Measurements from ENCODE around the gene SMURF1.

SMURF1 gene

DNA sequence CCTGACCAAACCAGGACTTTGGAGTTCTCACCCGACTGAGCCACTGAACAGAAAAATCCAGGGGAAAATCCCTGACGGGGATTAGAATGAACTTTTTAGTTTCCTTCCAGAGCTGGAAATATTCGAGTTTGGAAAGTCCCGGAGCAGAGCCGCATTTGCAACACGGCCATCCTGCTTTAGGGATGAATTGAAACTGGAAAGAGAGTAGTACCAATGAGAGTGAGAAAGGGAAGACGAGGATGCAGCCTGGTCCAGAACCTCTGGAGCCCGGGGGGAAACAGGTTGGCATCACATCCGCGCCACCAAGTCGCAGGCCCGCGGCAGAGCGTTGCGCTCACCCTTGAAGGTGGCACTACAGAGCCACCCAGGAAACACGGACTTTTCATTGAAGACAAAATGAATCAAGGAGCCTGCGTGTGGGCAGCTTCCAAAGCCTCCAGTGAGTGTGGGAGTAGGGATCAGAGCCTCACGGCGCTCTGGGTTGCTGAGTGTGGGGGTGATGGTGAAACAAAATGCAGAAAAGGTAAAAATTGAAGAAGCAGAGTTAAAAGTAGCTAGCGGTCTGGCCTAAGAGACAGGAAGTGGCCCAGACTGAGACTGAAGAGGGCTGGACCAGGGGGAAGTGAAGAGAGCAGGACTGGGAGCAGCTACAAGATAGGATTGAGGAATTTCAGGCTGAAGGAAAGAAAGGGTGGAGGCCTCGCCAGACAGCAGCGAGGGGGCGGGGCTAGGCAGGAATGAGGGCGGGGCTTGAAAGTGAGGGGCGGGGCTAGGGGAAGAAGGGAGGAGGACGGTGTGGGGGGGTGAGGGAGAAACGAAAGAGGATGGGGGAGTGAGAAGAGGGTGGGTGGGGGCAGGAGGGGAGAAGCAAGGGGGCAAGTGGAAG lies 1.8 kb downstream of the SMURF1 start:
- DNase-seq (ENCODE audit: low spot score), result peak; percentile 48

DNA sequence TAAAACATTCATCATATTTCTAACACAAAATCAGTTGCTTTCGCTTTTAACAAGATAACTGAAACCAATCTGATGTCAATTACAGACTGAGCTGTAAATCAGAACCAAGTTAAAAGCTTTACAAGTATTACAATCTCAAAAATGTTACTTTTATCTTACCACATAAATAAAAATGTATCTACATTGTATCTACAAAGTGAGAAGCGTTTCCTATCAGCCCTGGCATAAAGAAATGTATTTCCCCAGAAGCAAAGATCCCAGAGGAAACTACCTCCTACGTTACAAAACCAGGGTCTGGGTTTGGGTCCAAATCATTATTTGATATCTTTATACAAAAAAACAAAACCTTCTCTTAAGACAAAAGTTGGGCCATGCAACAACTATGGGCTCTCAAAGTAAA lies 2.6 kb downstream of the SMURF1 start:
- DNase-seq (ENCODE audit: low spot score), result no peak

DNA sequence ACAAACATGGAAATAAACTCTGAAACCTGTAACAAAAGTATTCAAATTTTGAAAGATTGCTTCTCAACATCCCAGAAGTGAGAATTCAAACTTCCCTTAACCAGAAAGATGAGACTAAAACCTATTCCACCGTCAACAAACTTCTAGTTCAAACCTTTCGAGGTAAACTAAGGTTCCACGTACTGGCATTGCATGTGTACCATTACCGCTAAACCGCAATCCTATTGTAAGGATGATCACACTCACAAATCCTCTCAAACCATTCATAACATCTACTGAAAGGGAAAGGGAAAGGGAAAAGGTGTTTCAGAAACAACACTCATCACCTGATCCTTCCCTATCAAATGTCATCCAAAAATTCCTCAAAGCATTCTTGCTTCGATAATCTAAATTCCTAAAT lies 3.1 kb downstream of the SMURF1 start:
- DNase-seq (ENCODE audit: low spot score), result no peak

DNA sequence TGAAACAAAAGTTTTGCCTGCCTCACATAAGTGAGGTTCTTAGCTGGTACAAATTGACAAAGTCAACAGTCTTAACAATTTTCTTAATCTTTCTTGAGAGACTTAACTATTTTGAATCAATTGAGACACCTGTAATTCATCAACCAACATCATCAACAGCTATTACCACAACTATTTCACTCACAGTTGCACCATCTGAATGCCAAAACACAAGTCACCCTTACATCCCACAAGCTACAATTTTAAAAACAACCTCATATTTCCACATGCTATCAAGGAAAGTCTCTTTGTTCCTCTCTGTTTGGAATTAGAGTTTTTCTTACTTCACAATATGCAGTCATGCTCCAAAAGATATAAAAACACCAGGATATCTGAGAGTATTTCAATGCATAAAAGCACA lies 4.9 kb downstream of the SMURF1 start:
- DNase-seq (ENCODE audit: low spot score), result no peak

DNA sequence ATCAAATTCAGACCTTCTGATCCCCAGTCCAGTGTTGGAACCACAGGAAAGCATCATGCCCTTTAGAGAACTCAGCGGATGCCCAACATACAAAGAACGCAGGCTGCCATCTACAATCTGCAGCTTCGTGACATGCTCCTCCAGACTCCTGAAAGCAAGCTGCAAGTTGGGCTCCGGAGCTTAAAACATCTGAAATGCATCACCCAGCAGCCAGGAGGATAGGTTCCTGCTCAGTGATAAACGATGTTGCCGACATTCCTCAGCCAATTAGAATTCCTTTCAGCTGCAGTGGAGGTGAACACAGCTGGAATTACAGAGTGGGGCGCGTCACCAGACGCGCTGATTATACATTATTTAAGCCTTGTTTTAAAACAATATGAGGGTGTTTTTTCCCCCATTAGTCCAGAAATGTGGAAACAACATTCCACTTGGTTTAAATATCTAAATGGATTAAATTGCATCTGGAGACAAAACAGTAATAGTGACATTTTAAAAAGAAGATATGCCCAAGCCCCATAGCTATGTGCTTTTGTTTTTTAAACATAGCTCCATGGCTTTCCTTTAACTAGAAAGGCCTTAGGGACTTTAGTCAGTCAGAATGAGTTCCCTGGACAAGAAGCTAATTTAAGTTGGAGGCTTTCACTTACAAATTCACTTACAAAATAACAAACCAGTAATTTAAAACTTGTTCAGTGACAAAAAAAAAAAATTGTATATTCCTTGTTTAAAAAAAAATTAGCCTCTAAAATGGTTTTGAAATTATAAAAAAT lies 6.3 kb downstream of the SMURF1 start:
- no peak for DNase-seq (ENCODE audit: low spot score)

DNA sequence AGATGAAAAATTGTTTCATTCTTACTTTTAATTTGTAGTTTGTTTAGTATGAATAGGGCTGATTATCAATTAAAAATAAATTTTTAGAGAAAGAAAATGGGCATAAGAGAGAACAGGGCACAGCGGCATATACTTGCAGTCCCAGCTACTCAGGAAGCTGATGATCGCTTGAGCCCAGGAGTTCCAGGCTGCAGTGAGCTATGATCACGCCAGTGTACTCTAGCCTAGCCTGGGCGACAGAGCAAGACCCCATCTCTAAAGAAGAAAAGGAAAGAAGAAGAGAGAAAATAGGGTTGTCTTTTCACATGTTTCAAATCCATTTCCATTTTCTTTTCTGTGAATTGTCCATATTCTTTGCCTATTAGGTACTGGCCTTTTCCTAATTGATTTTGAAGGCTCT lies 8.0 kb downstream of the SMURF1 start:
- no peak for DNase-seq (ENCODE audit: low spot score)

DNA sequence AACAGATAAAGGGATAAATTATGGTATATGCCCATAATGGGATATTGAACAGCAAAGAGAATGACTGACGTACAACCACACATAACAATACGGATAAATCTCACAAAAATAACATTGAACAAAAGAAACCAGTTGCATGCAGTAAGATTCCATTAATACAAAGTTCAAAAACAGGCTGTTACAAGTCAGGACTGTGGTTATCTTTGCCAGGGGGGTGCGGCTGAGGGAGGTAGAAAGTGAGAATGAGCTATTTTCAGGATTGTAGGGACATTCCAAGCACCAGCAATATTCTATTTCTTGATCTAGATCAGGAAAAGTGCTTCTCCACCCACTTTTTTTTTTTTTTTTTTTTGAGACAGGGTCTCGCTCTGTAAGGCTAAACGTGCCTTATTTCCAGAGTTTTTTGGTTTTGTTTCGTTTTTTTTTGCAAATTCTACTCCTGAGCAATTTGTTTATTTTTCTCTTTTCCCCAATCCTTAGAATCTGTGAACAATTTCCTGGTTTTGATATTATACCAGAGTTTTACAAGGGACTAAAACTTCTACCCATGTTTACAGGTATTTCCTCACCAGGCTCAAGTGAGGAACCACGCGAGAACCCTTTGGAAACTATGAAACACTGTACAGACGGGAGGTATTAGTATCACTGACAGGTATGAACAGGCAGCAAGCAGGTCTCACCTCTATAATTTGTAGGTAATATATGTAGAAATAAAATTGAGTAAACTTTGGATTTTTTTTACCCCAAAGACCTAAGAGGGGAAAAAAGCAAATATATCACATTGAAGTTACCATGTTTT lies 9.9 kb downstream of the SMURF1 start:
- DNase-seq (ENCODE audit: low spot score), result no peak

DNA sequence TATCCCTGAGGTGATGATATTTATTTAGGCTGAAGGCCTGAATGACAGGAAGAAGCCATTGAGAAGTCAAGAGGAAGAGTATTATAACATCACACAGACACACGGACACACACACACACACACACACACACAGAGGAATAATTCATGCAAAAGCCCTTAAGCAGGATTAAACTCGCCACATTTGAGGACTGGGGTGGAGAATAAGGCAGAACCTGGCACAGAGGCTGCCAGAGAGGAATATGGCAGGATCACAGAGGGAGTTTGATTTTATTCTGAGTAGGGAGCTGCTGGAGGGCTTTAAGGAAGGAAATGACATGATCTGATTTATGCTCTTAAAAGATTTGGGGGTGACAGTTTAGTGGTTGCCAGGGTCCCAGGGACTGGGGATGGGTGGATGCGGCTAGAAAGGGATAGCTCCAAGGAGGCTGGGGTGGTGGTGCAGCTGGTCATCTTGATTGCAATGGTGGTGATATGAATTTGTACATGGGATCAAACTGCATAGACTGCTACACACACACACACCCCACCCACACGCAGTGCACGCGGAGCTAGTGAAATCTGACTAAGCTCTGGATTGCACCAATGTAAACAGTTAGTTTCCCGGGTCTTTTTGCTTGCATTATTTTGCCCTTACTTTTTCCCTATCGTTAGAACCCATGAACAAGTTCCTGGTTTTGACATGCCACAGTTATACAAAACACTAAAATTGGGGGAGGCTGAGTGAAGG lies 11.2 kb downstream of the SMURF1 start:
- no peak for DNase-seq (ENCODE audit: low spot score)

DNA sequence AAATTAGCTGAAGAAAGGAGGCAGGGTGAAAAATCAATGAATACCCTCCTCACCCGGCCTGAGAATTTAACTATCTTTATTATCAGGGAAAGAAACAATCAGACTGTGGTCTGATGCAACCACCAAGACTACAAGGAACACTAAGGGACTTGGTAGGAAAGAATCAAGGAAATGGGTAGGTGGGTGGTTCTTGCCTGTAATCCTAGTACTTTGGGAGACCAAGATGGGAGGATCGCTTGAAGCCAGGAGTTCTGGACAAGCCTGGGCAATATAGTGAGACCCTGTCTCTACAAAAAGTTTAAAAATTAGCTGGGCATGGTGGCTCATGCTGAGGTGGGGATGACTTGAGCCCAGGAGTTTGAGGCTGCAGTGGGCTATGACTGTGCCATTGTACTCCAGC lies 12.6 kb downstream of the SMURF1 start:
- no peak for DNase-seq (ENCODE audit: low spot score)

DNA sequence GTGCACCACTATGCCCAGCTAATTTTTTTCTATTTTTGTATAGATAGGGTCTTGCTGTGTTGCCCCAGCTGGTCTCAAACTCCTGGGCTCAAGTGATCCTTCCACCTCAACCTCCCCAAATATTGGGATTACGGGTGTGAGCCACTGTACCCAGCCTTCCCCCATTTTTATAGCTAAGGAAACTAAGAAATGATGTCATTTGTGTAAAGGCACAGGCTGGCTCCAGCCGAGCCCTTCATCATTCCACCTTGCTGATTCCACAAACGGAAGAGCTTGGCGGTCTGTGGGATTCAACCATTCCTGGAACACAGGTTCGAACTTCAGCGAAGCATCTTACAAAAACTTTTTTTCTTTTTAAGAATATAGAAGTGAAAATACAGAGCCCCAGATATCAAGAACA lies 14.4 kb downstream of the SMURF1 start:
- DNase-seq (ENCODE audit: low spot score), result no peak

DNA sequence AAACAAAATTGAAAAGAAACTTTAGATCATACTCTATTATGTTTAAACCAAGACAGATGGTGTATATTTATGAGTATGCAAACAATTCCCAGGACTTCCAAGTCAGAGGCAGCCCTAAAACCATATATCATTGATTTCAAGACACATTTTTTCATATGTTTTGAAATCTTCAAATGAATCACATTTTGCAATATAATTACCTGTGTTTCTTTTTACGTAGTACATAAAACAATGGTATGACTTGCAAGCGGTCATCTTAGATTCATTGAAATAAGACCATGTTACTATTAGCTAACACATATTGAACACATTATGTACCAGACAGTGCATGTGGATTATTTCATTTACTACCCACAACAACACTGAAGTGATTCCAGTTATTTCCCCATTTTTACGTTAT lies 14.9 kb downstream of the SMURF1 start:
- DNase-seq (ENCODE audit: low spot score), result no peak

DNA sequence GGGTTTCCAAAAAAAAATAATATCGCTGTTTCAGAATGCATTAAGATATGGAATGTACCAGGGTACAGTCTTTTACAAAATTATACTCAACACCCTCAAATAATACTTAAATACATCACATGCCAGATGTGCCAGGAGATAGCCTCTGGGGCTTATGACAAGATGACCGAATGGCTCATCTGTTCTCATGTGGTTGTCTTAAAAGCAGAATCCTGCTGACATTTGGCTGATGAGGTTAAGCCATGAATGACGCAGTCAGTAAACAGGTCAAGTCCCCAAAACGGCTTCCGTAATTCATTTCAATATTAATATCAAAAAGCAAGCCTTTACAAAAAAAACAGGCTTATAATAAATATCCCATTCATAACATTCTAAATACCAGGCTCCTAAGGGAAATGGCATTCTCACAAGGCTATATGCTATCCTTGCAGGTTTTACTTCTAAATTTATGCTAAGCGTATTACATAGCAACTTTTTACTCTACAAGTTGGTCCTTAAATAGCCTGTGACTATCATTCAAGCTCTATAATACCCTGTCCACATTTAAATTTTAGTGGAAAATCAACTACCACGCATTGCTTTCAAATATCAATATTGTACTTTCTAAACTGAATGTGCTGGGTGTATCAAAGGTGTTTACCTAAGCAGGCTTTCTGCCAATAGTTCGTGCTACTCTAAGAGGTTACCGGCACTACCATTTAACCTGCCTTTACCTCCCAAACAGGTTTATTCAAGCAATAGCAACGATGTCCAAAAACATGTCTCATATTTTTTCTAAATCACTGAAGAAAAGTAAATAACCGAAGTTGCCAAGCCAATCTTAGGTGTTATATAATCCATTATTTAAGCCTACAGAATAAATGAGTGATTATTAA lies 15.6 kb downstream of the SMURF1 start:
- no peak for DNase-seq (ENCODE audit: low spot score)

DNA sequence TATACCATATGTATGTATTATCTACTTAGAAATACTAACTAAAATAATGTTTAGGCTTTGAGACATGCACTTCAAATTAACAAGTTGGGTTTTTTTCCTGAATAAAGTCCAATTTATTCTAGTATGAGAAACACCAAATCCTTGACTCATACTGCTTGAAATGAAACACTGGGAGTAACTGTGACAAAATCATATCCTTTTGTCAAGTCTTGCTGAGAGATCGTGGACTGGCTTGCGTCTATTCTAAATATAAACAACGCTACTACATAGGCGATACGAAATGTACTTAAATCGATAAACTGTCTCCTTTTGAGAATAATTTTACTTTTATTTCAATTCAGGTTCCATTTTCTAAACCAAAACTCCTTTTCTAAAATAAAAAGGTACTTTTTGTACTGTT lies 16.3 kb downstream of the SMURF1 start:
- DNase-seq (ENCODE audit: low spot score), result no peak

DNA sequence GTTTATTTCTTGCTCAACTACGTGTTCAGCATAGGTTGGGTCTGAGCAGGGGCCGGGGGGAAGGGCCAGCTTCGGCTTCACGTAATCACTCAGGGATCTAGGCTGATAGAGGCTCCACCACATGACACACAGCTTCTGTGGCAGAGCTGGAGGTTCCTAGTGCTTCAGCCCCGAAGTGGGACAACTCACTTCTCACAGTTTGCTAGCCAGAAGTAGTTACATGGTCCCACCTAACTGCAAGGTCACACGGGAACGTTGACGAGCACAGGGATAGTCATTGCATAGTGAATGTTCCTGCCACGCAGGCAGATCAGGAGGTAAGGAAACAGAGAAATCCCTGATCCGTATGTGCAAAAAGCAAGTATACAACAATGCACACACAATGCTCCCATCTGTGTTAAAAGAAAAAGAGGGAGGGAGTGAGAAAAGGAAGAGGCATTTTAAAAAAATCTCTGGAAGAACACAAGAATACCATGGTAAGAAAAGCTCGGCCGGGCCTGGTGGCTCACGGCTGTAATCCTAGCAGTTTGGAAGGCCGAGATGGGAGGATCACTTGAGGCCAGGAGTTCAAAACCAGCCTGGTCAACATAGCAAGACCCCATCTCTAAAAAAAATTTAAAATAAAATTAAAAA lies 16.9 kb downstream of the SMURF1 start:
- DNase-seq (ENCODE audit: low spot score), result no peak

DNA sequence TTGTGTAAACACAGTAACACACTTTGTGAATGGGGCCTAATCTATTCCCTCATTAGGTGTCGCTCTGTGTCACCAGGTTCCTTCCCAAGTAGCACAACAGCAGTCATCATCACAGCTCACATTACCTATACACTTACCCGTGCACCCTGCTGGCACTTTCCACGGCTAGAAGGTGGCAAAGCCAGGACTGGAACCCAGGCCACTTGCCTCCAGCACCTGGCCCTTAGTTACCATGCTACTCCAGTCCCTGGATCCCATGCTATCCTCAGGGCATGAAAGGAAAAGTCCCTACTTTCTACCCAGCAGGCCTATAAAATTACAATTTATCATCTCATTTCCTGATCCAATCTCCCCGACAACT lies 18.4 kb downstream of the SMURF1 start:
- no peak for DNase-seq (ENCODE audit: low spot score)

DNA sequence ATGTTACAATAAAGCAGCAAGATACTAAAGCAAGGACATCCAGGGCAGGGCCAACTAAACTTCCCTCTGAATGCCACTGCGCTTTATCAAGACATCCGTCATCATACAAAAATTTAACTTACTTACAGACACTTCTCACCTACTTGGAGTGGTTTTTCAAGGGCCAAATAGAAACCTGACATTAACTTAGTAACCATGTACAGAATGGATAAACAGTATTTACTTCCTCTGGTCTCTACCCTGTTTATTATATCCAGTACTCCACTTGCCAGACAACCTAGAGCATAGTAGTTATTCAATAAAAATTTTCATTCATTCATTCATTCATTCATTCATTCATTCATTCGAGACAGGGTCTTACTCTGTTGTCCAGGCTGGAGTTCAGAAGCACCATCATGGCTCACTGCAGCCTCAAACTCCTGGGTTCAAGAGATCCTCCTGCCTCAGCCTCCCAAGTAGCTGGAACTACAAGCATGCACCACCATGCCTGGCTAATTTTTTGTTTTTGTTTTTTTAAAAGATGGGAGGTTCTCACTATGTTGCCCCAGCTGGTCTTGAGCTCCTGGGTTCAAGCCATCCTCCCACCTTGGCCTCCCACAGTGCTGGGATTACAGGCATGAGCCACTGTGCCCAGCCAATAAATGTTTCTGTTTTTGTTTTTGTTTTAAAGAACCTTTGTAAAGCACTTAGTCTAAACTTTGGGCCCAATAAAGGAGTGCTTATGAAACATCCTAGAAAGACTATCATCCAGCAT lies 19.0 kb downstream of the SMURF1 start:
- no peak for DNase-seq (ENCODE audit: low spot score)

DNA sequence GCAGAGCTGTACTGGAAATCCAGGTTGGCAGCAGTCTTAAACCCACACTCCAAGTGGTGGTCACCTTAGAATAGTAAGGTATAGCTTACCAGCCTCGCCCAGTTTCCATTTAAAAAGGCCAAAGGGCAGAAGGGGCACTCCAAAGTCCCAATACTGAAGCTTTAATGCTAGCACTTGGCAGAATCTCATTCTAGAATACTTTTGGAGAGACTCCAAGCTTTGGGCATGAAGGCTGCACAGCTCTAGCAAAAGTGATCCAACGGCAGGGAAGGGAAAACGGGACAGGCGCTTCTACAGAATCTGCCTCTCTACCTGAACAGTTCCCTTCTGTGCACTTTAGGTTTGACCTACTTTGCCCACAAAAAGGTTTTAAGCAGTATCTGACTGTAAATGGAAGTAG lies 19.7 kb downstream of the SMURF1 start:
- no peak for DNase-seq (ENCODE audit: low spot score)

DNA sequence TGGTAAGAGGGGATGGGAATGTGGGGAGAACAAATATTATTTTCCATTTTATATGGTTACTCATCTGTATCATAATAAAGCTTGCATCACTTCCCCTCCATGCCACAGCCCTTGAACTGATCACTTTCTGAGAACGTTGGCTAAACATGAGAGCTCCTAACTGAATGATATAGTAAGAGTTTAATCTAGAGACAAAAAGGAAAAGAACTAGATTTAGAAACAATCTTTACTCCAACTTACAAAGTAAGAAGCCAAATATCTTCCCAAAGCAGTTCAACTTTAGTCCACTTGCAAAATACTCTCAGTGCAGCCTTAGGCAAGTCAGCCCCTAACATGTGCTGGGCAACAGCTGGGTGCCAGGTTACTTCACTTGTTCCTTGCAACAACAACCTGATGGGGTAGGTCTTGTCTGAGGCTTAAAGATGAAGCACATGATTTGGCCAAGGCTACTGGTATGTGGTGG lies 20.3 kb downstream of the SMURF1 start:
- DNase-seq (ENCODE audit: low spot score), result no peak

DNA sequence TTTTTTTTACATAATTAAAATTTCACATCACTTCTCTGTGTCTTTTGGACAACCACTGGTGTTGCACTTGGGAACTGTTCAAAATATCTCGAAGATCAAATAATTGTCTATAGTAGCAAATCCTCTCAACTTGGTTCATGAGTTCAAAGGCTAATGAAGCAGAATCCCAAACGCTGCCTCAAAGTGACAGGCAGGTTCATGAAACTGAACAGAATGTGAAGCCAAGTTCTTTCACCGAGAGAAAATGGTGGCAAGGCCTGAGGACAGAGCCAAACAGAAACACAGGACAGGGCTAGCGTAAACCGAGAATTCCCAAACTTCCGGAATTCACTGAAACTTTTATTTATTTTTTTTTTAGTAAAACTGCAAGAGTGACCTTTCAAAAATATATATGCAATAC lies 21.1 kb downstream of the SMURF1 start:
- no peak for DNase-seq (ENCODE audit: low spot score)
